GM12891 (cell line): Measurements from ENCODE around the gene VPS26B.

Experiments used
- POLR2A ChIP-seq: IDR thresholded peaks from 2 replicates; pipeline ENCODE4 v1.6.1; 2011; ENCODE audit warnings: low read depth, low read length, control low read depth
- POLR2AphosphoS5 ChIP-seq: IDR thresholded peaks from 2 replicates; pipeline ENCODE4 v1.6.1; 2011; ENCODE audit warnings: low read depth, low read length, control low read depth
- POU2F2 ChIP-seq: IDR thresholded peaks from 2 replicates; pipeline ENCODE4 v1.6.1; 2011; ENCODE audit warnings: low read depth, mild to moderate bottlenecking, control low read depth, low read length, moderate library complexity
- SPI1 ChIP-seq: IDR thresholded peaks from 2 replicates; pipeline ENCODE4 v1.6.1; 2011; ENCODE audit warnings: low read depth, low read length, control low read depth
- TAF1 ChIP-seq: IDR thresholded peaks from 2 replicates; pipeline ENCODE4 v1.6.1; 2011; ENCODE audit warnings: low read depth, low read length, control low read depth

- no peak for TF ChIP-seq POLR2AphosphoS5
- no peak for TF ChIP-seq POLR2A
- no peak for TF ChIP-seq SPI1
- TF ChIP-seq TAF1: no peak
- TF ChIP-seq POU2F2: no peak
These were observed 17.9 kb downstream of the VPS26B start for GRCh38 chr11:134242376-134242775.
